PFSK-1 (cell line): ENCODE measurements around the gene SPART.

Source experiments
- FOXP2 ChIP-seq: optimal IDR thresholded peaks from 2 replicates; pipeline ENCODE3; 2011; ENCODE audit warnings: borderline replicate concordance, control low read depth, inconsistent platforms; ENCODE audit not compliant: insufficient read depth; ENCODE audit errors: extremely low read length, extremely low read depth
- POLR2AphosphoS5 ChIP-seq: IDR thresholded peaks from 2 replicates; pipeline ENCODE4 v1.6.1; 2012; ENCODE audit warnings: low read depth, mild to moderate bottlenecking, control low read depth, low read length, moderate library complexity
- SIN3A ChIP-seq: IDR thresholded peaks from 2 replicates; pipeline ENCODE4 v1.6.1; 2012; ENCODE audit warnings: mild to moderate bottlenecking, low read length, moderate library complexity, borderline replicate concordance; ENCODE audit not compliant: insufficient read depth
- TAF1 ChIP-seq: IDR thresholded peaks from 2 replicates; pipeline ENCODE4 v1.6.1; 2012; ENCODE audit warnings: low read length, control low read depth, borderline replicate concordance; ENCODE audit not compliant: insufficient read depth
- TF ChIP-seq, protein P1 (sequence below), 2 experiments: IDR thresholded peaks; 2 replicates each; pipeline versions ENCODE4 v1.6.1 to v1.8.0; 2011 to 2012; ENCODE audit warnings: low read depth in 2 of 2, low read length in 2 of 2, control low read depth in 1 of 2, inconsistent platforms in 1 of 2, mild to moderate bottlenecking in 1 of 2, moderate library complexity in 1 of 2; ENCODE audit not compliant: insufficient read depth in 1 of 2

DNA sequence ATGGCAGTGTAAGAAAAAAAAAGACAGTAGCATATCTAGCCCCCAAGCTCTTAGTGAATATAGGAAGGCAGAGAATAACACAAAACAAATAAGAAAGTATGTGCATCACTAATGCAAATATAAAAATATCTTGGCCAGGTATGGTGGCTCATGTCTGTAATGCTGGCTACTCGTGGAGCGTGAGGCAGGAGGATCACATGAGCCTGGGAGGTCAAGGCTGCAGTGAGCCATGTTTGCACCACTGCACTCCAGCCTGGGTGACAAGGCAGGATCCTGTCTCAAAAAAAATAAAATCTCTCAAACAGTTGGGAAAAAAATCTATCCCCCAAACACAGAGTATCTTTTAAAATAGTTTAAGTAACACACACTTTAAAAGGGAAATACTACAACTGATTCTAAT, 17.4 kb downstream of the SPART start:
- TF ChIP-seq POLR2AphosphoS5, result no peak
- no peak for TF ChIP-seq TAF1
- TF ChIP-seq, protein P1, sequence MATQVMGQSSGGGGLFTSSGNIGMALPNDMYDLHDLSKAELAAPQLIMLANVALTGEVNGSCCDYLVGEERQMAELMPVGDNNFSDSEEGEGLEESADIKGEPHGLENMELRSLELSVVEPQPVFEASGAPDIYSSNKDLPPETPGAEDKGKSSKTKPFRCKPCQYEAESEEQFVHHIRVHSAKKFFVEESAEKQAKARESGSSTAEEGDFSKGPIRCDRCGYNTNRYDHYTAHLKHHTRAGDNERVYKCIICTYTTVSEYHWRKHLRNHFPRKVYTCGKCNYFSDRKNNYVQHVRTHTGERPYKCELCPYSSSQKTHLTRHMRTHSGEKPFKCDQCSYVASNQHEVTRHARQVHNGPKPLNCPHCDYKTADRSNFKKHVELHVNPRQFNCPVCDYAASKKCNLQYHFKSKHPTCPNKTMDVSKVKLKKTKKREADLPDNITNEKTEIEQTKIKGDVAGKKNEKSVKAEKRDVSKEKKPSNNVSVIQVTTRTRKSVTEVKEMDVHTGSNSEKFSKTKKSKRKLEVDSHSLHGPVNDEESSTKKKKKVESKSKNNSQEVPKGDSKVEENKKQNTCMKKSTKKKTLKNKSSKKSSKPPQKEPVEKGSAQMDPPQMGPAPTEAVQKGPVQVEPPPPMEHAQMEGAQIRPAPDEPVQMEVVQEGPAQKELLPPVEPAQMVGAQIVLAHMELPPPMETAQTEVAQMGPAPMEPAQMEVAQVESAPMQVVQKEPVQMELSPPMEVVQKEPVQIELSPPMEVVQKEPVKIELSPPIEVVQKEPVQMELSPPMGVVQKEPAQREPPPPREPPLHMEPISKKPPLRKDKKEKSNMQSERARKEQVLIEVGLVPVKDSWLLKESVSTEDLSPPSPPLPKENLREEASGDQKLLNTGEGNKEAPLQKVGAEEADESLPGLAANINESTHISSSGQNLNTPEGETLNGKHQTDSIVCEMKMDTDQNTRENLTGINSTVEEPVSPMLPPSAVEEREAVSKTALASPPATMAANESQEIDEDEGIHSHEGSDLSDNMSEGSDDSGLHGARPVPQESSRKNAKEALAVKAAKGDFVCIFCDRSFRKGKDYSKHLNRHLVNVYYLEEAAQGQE (IDR thresholded peaks at IDR 0.05; ENCODE audit: insufficient read depth in 1 of 2, low read depth in 2 of 2, low read length in 2 of 2), result no peak
- TF ChIP-seq SIN3A, result no peak
- TF ChIP-seq FOXP2, result no peak
